CD4-positive, CD25-positive, alpha-beta regulatory T cell (primary cell): ENCODE results near the gene TRIM62. TPM values are rescaled to one million over a fixed set of nuclear protein-coding genes. Genes with fewer than 3 reads are reported as not detected.
"Not testable (repeated sequence)": the region's sequence is repeated elsewhere in the genome, so short reads cannot be mapped to it uniquely, and the experiment has no call there.

Experiments
- ATAC-seq, 2 donors: fragments of 150-1000 bp; cut with Tn5 transposase; one replicate each; pipeline ENCODE4 v1.10.0; 2021; ENCODE audit warnings: low read depth in 2 of 2, moderate number of reproducible peaks in 2 of 2, moderate library complexity in 1 of 2
- DNase-seq, 3 donors: peaks; one replicate each; pipeline versions ENCODE4 v3.0.0 to v3.0.0-alpha.2; 2012 to 2022; ENCODE audit warnings: mixed read lengths in 1 of 3
- H3K27ac ChIP-seq: one replicate; pipeline ENCODE4 v1.7.0; 2013; ENCODE audit warnings: mild to moderate bottlenecking, low read length; ENCODE audit not compliant: insufficient read depth, poor library complexity, severe bottlenecking
- H3K27me3 ChIP-seq: one replicate; pipeline ENCODE4 v1.7.0; 2013; ENCODE audit warnings: low read length; ENCODE audit not compliant: control insufficient read depth, insufficient read depth
- H3K36me3 ChIP-seq: one replicate; pipeline ENCODE4 v1.7.0; 2013; ENCODE audit warnings: mild to moderate bottlenecking, low read length, moderate library complexity; ENCODE audit not compliant: control insufficient read depth, insufficient read depth
- H3K4me1 ChIP-seq: 2 replicates; pipeline ENCODE4 v1.7.0; 2013; ENCODE audit warnings: mild to moderate bottlenecking, low read length; ENCODE audit not compliant: insufficient read depth, control insufficient read depth, poor library complexity, severe bottlenecking
- H3K4me3 ChIP-seq: one replicate; pipeline ENCODE4 v1.7.0; 2013; ENCODE audit warnings: low read depth, mild to moderate bottlenecking, low read length, moderate library complexity
- H3K9me3 ChIP-seq, 2 experiments: 1 replicate in 1 of 2; 2 replicates in 1 of 2; pipeline ENCODE4 v1.7.0; 2013; ENCODE audit warnings: low read length in 2 of 2, mild to moderate bottlenecking in 1 of 2, moderate library complexity in 1 of 2; ENCODE audit not compliant: control insufficient read depth in 2 of 2
- H3K27ac Mint-ChIP-seq, 3 donors: one replicate each; pipeline ENCODE4 v1.8.0; 2020 to 2022; ENCODE audit warnings: mild to moderate bottlenecking in 3 of 3, mixed read lengths in 3 of 3, moderate library complexity in 2 of 3
- H3K27me3 Mint-ChIP-seq: one replicate; pipeline ENCODE4 v1.8.0; 2022; ENCODE audit warnings: mild to moderate bottlenecking, mixed read lengths
- H3K36me3 Mint-ChIP-seq: one replicate; pipeline ENCODE4 v1.8.0; 2020; ENCODE audit warnings: mixed read lengths
- H3K4me1 Mint-ChIP-seq, 4 donors: one replicate each; pipeline ENCODE4 v1.8.0; 2020 to 2022; ENCODE audit warnings: mixed read lengths in 4 of 4, mild to moderate bottlenecking in 1 of 4
- H3K4me3 Mint-ChIP-seq, 4 donors: one replicate each; pipeline ENCODE4 v1.8.0; 2020 to 2022; ENCODE audit warnings: mild to moderate bottlenecking in 4 of 4, mixed read lengths in 4 of 4, moderate library complexity in 3 of 4
- H3K9me3 Mint-ChIP-seq, 7 donors: one replicate each; pipeline ENCODE4 v1.8.0; 2020 to 2022; ENCODE audit warnings: mixed read lengths in 7 of 7, mild to moderate bottlenecking in 3 of 7, moderate library complexity in 2 of 7
- polyA plus RNA-seq, 4 donors: library from polyadenylated mRNA; unstranded; fragments of 300-500 nt; fragmentation: Illumina TruSeq; gene quantifications; one replicate each; pipeline ENCODE4 v1.2.3, GENCODE V29; 2021
- total RNA-seq: library from RNA; stranded (reverse); gene quantifications from one replicate; pipeline ENCODE4 v1.2.3, GENCODE V29; 2022

TRIM62 gene
- total and polyA plus RNA-seq, 5 donors from 2014 or later = 5.6 to 29.1 (median 6.5) TPM

DNA sequence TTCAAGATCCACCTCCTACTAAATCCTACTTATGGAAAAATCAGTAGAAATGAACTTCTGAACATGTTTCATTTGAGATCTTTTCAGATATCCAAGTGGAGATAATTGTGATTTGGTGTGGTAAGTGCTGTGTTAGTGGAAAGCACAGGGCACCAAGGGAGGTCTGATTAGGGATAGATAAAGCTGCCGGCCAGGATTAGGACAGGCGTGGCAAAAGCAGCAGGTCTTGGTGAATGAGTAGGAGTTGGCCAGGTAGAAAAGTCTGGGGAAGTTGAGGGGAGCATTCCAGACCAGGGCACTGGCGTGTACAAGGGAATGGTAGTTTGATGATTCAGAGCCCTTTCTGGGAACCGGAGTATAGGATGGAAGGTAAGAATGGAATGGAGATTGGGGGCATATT is 53.1 kb downstream of the TRIM62 start:
- ATAC-seq (no peak), DNase-seq (no peak)
- peak overlapping the region; percentile 95 for H3K27ac ChIP-seq
- Mint-ChIP-seq H3K27me3 (no peaks in the 10 kb centered on the region), H3K9me3 (peaks cover 0 to 1% (median 0%) of the 10 kb centered on the region in 7 donors), H3K4me3 (peak overlapping the region; percentile 91 to 94 (median 92)), H3K4me1 (peaks cover 5 to 66% (median 42%) of the 10 kb centered on the region in 4 donors), H3K27ac (peak overlapping the region; percentile 76 to 98 (median 97)), H3K36me3 (peaks cover 10% of the 10 kb centered on the region)
- H3K9me3 ChIP-seq = no peaks in the 10 kb centered on the region
- no peaks in the 10 kb centered on the region for H3K36me3 ChIP-seq
- peaks cover 38% of the 10 kb centered on the region for H3K4me1 ChIP-seq
- H3K4me3 ChIP-seq = peak overlapping the region; percentile 90
- H3K27me3 ChIP-seq = no peaks in the 10 kb centered on the region

DNA sequence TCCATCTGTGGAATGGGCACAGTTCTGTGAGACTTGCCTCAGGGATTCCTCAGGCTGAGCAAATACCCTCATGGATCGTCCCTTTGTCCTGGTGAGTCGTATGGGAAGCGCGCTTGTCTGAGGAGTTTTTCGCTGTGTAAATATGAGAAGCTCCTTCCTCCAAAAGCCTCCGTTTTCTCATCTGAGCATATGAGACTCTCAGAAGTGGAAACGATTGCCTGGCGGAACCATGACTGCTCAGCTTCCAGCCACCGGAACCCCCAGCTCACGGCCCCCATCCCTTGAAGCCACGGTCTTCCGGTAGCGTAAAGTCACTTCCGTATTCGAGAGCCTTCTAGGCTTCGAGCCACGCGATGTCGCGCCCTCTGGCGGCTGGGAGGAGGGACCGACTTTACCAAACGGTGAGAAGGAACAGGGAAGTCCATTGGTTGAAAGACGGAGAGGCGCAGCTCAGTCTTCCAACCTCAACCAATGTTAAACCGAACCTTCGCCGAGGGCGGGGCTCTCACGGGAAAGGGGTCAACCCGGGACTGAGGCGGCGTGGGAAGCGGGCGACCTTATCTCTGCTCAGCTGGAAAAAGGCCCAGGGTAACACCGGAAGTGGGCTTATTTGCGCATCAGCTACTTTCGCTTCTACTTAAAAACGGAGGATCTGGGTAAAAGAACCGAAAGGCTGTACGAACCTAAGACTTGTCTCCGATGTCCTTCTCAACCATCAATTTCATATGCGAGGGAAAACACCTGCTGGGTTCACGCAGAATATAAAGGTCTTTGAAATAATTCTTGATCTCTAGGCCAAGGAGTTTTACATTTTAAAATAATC is 54.6 kb downstream of the TRIM62 start:
- peaks cover 0 to 1% (median 0%) of the 10 kb centered on the region in 7 donors for H3K9me3 Mint-ChIP-seq
- no peaks in the 10 kb centered on the region for H3K27me3 ChIP-seq
- H3K27ac Mint-ChIP-seq = peak overlapping the region; percentile 97 to 98 (median 98)
- H3K4me1 Mint-ChIP-seq = peaks cover 5 to 61% (median 35%) of the 10 kb centered on the region in 4 donors
- H3K4me1 ChIP-seq = peaks cover 38% of the 10 kb centered on the region
- no peaks in the 10 kb centered on the region for H3K36me3 ChIP-seq
- H3K4me3 ChIP-seq = peak overlapping the region; percentile 90
- H3K9me3 ChIP-seq = no peaks in the 10 kb centered on the region
- H3K36me3 Mint-ChIP-seq = peaks cover 4% of the 10 kb centered on the region
- ATAC-seq (peak; percentile 92), DNase-seq (peak; percentile 97 to 100 (median 98))
- H3K27me3 Mint-ChIP-seq = no peaks in the 10 kb centered on the region
- peak overlapping the region; percentile 95 for H3K27ac ChIP-seq
- peak overlapping the region; percentile 91 to 94 (median 92) for H3K4me3 Mint-ChIP-seq

- H3K9me3 Mint-ChIP-seq = peaks cover 0 to 1% (median 0%) of the 10 kb centered on the region in 7 donors
- Histone ChIP-seq H3K27ac (peak overlapping the region; percentile 95), H3K36me3 (no peaks in the 10 kb centered on the region), H3K27me3 (no peaks in the 10 kb centered on the region), H3K4me1 (peaks cover 38% of the 10 kb centered on the region), H3K4me3 (peak overlapping the region; percentile 90), H3K9me3 (no peaks in the 10 kb centered on the region)
- ATAC-seq = no peak
- peaks cover 4% of the 10 kb centered on the region for H3K36me3 Mint-ChIP-seq
- H3K27me3 Mint-ChIP-seq = no peaks in the 10 kb centered on the region
- peak overlapping the region; percentile 97 to 98 (median 98) for H3K27ac Mint-ChIP-seq
- H3K4me3 Mint-ChIP-seq = peak overlapping the region; percentile 91 to 94 (median 92)
- DNase-seq = no peak
- H3K4me1 Mint-ChIP-seq = peaks cover 5 to 57% (median 32%) of the 10 kb centered on the region in 4 donors
Measured at GRCh38 chr1:33126411-33127000, 55.3 kb downstream of the TRIM62 start.

GRCh38 chr1:33124647-33125046 is 57.2 kb downstream of the TRIM62 start:
- H3K4me1 Mint-ChIP-seq = peaks cover 5 to 41% (median 21%) of the 10 kb centered on the region in 4 donors
- not testable (repeated sequence) for H3K4me3 Mint-ChIP-seq, ATAC-seq, H3K36me3 Mint-ChIP-seq, H3K9me3 ChIP-seq, H3K27ac Mint-ChIP-seq, H3K27me3 Mint-ChIP-seq, DNase-seq, H3K4me3 ChIP-seq, H3K27me3 ChIP-seq, H3K36me3 ChIP-seq, H3K27ac ChIP-seq, H3K9me3 Mint-ChIP-seq
- peaks cover 29% of the 10 kb centered on the region for H3K4me1 ChIP-seq

DNA sequence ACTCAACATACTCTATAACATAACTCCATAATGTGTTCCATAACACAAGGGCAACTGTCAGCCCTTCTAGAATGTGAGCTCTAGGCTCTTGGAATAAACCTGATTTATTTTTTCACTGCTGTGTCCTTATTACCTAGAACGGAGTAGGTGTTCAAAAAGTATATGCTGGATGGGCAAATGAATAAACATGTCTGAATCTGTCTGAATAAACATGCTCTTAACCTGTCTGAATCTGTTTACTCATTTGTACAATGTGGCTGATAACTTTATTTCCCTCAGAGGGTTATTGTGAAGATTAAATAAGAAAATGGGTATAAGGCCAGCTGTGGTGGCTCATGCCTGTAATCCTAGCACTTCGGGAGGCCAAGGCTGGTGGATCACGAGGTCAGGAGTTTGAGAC is 58.6 kb downstream of the TRIM62 start:
- H3K27ac ChIP-seq = no peak overlapping the region
- no peak for DNase-seq
- H3K27me3 ChIP-seq = no peaks in the 10 kb centered on the region
- peaks cover 0 to 27% (median 8%) of the 10 kb centered on the region in 4 donors for H3K4me1 Mint-ChIP-seq
- H3K4me3 ChIP-seq = no peak overlapping the region
- H3K4me3 Mint-ChIP-seq = peak overlapping the region in 2 of 4 donors; percentile 26 to 61
- H3K9me3 ChIP-seq = no peaks in the 10 kb centered on the region
- peaks cover 2% of the 10 kb centered on the region for H3K27me3 Mint-ChIP-seq
- no peak for ATAC-seq
- peaks cover 16% of the 10 kb centered on the region for H3K4me1 ChIP-seq
- peak overlapping the region in 1 of 3 donors; percentile 67 for H3K27ac Mint-ChIP-seq
- H3K36me3 ChIP-seq = no peaks in the 10 kb centered on the region
- peaks cover 0 to 1% (median 0%) of the 10 kb centered on the region in 7 donors for H3K9me3 Mint-ChIP-seq
- H3K36me3 Mint-ChIP-seq = peaks cover 7% of the 10 kb centered on the region

DNA sequence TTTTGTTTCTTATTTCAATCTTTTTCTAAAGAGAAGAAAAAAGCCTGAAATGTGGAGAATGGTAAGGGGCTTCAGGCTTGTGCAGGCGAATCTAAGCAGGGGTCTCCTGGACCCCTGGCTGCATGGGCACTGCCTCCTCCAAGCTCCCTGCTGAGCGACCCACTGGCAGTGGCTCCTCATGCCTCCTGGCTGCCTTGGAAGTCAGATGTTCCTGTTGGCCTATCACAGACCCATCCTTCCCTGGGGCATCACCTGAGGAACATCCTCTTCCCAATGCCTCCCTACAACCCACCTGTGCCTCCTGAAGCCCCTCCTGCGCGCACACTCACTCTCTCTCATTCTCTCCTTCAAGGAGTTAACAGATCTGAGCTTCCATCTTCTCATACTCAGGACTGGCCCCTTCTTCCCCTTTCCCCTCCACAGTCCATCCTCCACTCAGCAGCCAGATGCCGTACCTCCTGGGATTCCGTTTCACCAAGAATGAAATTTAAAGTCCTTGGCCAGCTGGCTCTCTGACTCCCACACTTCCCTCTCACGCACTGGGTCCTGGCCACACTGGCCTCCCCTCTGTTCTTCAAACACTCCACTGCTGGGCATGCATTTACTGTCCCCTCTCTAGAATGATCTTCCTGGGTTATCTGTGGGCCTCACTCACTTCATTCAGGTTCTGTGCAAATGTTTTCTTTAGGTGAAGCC is 59.2 kb downstream of the TRIM62 start:
- peaks cover 0 to 1% (median 0%) of the 10 kb centered on the region in 7 donors for H3K9me3 Mint-ChIP-seq
- no peak overlapping the region for H3K27ac Mint-ChIP-seq
- Histone ChIP-seq H3K27me3 (no peaks in the 10 kb centered on the region), H3K36me3 (no peaks in the 10 kb centered on the region), H3K4me3 (no peak overlapping the region), H3K27ac (no peak overlapping the region), H3K4me1 (peaks cover 9% of the 10 kb centered on the region), H3K9me3 (no peaks in the 10 kb centered on the region)
- peaks cover 0 to 23% (median 7%) of the 10 kb centered on the region in 4 donors for H3K4me1 Mint-ChIP-seq
- ATAC-seq (no peak), DNase-seq (no peak)
- H3K4me3 Mint-ChIP-seq = no peak overlapping the region
- peaks cover 7% of the 10 kb centered on the region for H3K36me3 Mint-ChIP-seq
- H3K27me3 Mint-ChIP-seq = peaks cover 5% of the 10 kb centered on the region

GRCh38 chr1:33121728-33122127 is 60.1 kb downstream of the TRIM62 start:
- Mint-ChIP-seq H3K4me1 (peaks cover 0 to 14% (median 7%) of the 10 kb centered on the region in 4 donors), H3K27ac (peak overlapping the region in 2 of 3 donors; percentile 11 to 56), H3K27me3 (peaks cover 5% of the 10 kb centered on the region), H3K9me3 (peaks cover 0 to 1% (median 0%) of the 10 kb centered on the region in 7 donors), H3K36me3 (peaks cover 7% of the 10 kb centered on the region), H3K4me3 (no peak overlapping the region)
- Histone ChIP-seq H3K9me3 (no peaks in the 10 kb centered on the region), H3K36me3 (no peaks in the 10 kb centered on the region), H3K27me3 (peaks cover under 1% of the 10 kb centered on the region), H3K4me1 (peaks cover 5% of the 10 kb centered on the region), H3K27ac (no peak overlapping the region), H3K4me3 (no peak overlapping the region)
- no peak for DNase-seq
- no peak for ATAC-seq
